ENCODE data around the gene TMEM53. TPM values are rescaled to one million over a fixed set of nuclear protein-coding genes. Genes with fewer than 3 reads are reported as not detected.

TMEM53 gene
- total and polyA plus RNA-seq, 3 donors from 2014 or later: 15.6 to 40.2 (median 18.9) TPM

DNA sequence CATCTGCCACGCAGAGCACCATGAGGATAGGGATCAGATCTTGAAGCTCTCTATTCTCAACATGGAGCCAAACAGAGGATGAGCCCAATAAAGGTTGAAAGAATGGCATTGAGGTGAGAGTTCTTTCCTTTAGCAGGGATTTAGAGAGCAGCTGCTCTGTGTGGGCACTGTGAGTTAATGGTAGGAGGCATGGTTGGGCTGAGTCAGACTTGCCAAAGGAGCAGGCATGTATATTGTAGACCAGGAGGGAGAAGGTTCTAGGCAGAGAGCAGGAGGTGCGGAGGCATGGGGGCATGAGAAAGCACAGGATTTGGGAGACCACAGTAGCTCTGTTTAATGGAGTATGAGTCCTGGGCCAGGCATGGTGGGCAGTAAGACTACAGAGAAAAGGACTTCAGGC is 32.0 kb downstream of the TMEM53 start:
- WGBS, 2 donors: 93 to 100% methylated on average over 2 of the region's 2 CpGs
- no peak for TF ChIP-seq POLR2A (IDR thresholded peaks at IDR 0.05)
- TF ChIP-seq, protein P1, sequence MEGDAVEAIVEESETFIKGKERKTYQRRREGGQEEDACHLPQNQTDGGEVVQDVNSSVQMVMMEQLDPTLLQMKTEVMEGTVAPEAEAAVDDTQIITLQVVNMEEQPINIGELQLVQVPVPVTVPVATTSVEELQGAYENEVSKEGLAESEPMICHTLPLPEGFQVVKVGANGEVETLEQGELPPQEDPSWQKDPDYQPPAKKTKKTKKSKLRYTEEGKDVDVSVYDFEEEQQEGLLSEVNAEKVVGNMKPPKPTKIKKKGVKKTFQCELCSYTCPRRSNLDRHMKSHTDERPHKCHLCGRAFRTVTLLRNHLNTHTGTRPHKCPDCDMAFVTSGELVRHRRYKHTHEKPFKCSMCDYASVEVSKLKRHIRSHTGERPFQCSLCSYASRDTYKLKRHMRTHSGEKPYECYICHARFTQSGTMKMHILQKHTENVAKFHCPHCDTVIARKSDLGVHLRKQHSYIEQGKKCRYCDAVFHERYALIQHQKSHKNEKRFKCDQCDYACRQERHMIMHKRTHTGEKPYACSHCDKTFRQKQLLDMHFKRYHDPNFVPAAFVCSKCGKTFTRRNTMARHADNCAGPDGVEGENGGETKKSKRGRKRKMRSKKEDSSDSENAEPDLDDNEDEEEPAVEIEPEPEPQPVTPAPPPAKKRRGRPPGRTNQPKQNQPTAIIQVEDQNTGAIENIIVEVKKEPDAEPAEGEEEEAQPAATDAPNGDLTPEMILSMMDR (IDR thresholded peaks at IDR 0.05): no peak
- Histone ChIP-seq H3K27ac (no peak overlapping the region), H3K9me3 (no peaks in the 10 kb centered on the region), H3K4me3 (no peak overlapping the region), H3K27me3 (no peaks in the 10 kb centered on the region), H3K36me3 (ENCODE audit: low read depth, missing control alignments) (no peaks in the 10 kb centered on the region), H3K4me1 (peaks cover 5% of the 10 kb centered on the region)
- DNase-seq: no peak
- intact Hi-C loops (cut with DNase I; ENCODE audit: low total_unique reads): no loop called here

DNA sequence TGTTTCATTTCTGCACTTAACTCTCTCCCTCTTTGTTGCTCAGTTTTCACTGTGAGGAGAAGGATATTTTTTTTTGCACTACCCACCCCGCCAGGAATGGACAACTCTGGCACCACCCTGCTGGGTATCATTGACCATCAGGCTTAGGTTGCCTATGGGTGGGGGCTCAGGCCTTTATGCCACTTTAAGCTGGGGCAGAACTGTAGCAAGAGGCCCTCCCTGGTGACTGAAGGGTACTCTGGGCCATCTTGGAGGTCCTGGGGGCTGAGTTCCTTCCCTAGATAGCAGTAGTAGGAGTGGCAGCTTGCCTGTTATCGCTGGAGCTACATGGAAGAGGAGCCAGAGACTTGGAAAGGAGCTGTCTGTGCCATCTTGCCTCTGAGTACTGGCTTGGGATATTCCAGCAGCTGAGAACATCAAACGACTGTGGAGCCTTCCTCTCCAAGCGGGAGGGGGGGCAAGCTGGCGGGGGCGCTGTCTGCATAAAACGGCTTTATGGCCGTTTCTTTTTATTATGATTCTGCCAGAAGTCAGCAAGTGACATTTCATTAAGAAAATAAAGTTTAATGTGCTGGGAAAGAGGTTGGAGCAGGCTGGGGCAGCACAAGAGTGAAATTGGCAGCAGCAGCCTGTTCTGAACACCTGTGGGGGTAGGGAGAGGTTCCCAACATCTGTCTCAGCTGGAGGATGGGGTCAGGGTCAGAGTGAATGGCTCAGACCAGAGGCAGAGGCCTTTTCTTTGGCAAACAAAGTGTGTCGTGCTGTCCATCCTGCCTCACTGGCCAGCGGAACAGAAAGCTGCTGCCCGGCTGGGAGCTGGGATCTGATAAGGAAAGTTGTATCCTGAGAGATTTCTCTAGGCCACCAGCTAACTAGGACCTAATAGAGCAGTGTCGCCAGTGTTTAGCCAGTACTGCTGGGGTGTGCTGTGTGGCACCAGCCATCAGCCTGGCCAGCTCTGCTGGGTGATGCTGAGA is 32.9 kb downstream of the TMEM53 start:
- Histone ChIP-seq H3K9me3 (no peaks in the 10 kb centered on the region), H3K27ac (no peak overlapping the region), H3K4me3 (no peak overlapping the region), H3K4me1 (peaks cover 5% of the 10 kb centered on the region), H3K36me3 (ENCODE audit: low read depth, missing control alignments) (no peaks in the 10 kb centered on the region), H3K27me3 (no peaks in the 10 kb centered on the region)
- TF ChIP-seq, protein P1 (IDR thresholded peaks at IDR 0.05): no peak
- TF ChIP-seq POLR2A (IDR thresholded peaks at IDR 0.05): no peak
- 67 to 76% methylated on average over 12 of the region's 12 CpGs for WGBS, 2 donors
- intact Hi-C loops (cut with DNase I; ENCODE audit: low total_unique reads): no loop called here
- no peak for DNase-seq

DNA sequence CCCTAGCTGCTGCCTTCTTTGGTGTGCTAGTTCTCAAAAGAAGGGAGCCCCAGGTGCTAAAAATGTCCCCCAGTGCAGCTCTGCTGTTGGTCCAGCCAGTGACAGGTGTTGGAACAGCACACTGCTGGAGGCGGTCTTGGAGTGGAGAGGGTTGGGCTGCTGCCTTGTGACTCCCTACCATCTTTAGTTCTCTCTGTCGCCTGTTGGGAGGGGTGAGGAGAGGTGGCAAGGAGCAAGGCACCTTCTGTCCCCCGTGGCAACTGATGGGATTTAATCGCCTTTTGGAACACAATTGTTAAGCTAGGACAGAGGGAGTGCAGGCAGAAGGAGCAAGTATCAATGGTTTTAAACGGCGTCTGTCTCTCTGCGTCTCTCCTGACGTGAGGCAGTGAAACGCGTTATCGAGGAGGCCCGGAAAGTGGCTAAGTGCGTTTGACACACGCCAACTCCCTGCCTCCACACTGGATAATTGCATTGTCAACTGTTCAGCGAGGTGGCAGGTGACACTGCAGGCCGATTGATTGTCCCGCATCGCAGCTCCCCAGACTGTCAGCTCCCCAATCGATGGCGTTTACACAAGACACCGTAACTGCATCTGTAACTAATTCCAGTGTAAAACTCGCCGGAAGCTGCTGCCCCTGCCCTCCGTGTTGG is 34.0 kb downstream of the TMEM53 start:
- no peak for DNase-seq
- WGBS, 2 donors: 90 to 91% methylated on average over 24 of the region's 24 CpGs
- TF ChIP-seq POLR2A (IDR thresholded peaks at IDR 0.05): no peak
- TF ChIP-seq, protein P1 (IDR thresholded peaks at IDR 0.05): no peak
- Histone ChIP-seq H3K4me3 (no peak overlapping the region), H3K27me3 (no peaks in the 10 kb centered on the region), H3K36me3 (ENCODE audit: low read depth, missing control alignments) (no peaks in the 10 kb centered on the region), H3K9me3 (no peaks in the 10 kb centered on the region), H3K4me1 (peaks cover 5% of the 10 kb centered on the region), H3K27ac (no peak overlapping the region)
- intact Hi-C loops (cut with DNase I; ENCODE audit: low total_unique reads): no loop called here

DNA sequence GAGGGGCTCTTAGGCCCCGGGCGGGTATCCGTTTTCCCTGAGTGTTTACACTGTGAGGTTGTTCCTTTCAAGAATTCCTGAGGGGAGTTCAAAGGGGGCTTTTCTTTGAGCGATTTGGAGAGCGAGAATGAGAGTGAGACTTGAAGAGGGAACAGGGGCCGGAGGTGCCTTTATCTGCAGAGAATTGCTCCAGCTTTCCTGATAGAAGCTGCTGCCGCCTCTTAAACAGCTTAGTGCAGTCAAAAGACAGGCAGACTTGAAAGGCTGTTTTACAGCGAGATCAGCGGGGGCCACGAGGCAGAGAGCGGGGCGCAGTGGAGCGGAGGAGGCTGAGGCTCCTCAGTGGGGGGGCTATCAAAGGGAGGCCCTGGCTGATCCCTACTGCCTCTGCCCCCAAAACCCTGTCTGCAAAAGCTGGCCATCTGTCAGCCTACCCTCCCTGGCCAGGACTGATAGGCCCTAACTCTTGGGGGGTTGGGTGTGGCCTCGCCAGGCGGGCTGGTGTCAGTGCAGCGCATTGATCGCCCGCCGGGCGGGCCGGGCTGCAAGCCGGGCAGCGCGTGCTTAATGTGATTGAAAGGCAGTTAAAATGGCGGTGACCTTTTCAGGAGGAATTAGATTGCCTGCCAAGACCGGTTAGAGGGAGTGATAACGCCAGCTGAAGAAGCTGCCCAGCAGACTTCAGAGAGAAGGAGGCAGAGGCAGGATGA is 36.4 kb downstream of the TMEM53 start:
- intact Hi-C loops (cut with DNase I; ENCODE audit: low total_unique reads): no loop called here
- Histone ChIP-seq H3K4me3 (no peak overlapping the region), H3K36me3 (ENCODE audit: low read depth, missing control alignments) (no peaks in the 10 kb centered on the region), H3K4me1 (peaks cover 7% of the 10 kb centered on the region), H3K27ac (no peak overlapping the region), H3K9me3 (no peaks in the 10 kb centered on the region), H3K27me3 (no peaks in the 10 kb centered on the region)
- peak; percentile 62 for DNase-seq
- WGBS, 2 donors: 53 to 80% methylated on average over 27 of the region's 27 CpGs
- no peak for TF ChIP-seq POLR2A (IDR thresholded peaks at IDR 0.05)
- TF ChIP-seq, protein P1 (IDR thresholded peaks at IDR 0.05): no peak
